ENCODE results near the gene USP6NL.

USP6NL gene

DNA sequence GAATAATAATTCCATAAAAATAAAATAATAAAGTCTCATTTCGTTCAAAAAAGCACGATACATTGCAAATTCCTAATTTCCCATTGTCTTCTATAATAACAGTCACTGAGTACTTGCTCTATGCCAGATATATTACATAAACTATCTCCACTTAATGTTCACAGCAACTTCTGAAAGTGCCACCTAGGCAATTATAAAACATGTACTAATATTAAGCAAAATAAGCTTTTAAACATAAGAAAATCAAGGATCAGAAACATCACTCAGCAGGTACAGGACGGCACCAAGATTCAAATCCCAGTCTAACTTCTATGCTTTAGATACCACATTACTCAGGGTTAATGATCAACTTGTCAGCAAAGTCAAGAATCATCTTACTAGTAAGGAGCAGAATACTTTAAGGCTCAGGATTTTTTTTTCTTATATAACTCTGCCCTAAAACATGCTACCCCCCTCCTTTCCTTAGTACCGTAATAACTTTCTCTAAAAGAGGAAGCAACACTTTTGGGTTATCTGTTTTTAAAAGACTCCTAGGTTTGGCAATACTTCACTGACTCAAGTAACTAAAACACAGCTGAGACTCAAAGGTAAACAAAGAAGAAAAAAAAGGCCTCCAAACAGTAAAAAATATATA lies 51.3 kb downstream of the USP6NL start:
- Histone ChIP-seq H3K9me3 (replicated peaks; ENCODE audit: low read length) (no peaks in the 10 kb centered on the region), H3K4me1 (ENCODE audit: control insufficient read depth, insufficient read depth, low read length) (no peaks in the 10 kb centered on the region), H3K4me2 (ENCODE audit: low read length) (no peak overlapping the region), H3K27me3 (ENCODE audit: control insufficient read depth, insufficient read depth, low read length) (no peaks in the 10 kb centered on the region), H3K4me3 (ENCODE audit: low read length) (no peak overlapping the region), H3K9ac (ENCODE audit: low read depth, low read length) (no peak overlapping the region), H3K36me3 (ENCODE audit: insufficient read depth, low read length) (no peaks in the 10 kb centered on the region)

- Histone ChIP-seq H3K4me3 (ENCODE audit: low read length) (no peak overlapping the region), H3K9me3 (replicated peaks; ENCODE audit: low read length) (no peaks in the 10 kb centered on the region), H3K4me1 (ENCODE audit: control insufficient read depth, insufficient read depth, low read length) (peaks cover 2% of the 10 kb centered on the region), H3K4me2 (ENCODE audit: low read length) (no peak overlapping the region), H3K36me3 (ENCODE audit: insufficient read depth, low read length) (no peaks in the 10 kb centered on the region), H3K9ac (ENCODE audit: low read depth, low read length) (no peak overlapping the region), H3K27me3 (ENCODE audit: control insufficient read depth, insufficient read depth, low read length) (no peaks in the 10 kb centered on the region)
Observed at GRCh38 chr10:11557967-11558366, 53.5 kb downstream of the USP6NL start.

DNA sequence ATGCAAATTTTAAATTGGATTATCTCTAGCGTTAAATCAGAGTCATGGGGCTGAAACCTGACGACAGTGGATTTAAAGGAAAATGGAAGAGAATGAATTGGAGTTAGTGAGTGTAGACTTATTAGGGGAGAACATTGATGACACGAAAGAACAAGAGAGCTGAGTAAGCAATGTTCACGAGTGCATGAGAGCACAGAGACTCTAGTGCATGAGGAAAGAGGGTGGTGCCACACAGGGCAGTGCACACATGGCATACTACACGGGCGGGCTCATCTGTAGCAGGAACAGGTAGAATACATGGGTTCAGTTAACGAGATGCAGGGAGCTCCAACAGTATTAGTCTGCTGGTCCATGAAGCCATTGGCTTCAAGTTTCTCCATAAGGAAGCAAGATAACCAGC lies 53.9 kb downstream of the USP6NL start:
- Histone ChIP-seq H3K27me3 (ENCODE audit: control insufficient read depth, insufficient read depth, low read length) (no peaks in the 10 kb centered on the region), H3K4me3 (ENCODE audit: low read length) (no peak overlapping the region), H3K9me3 (replicated peaks; ENCODE audit: low read length) (no peaks in the 10 kb centered on the region), H3K36me3 (ENCODE audit: insufficient read depth, low read length) (no peaks in the 10 kb centered on the region), H3K4me1 (ENCODE audit: control insufficient read depth, insufficient read depth, low read length) (peaks cover 7% of the 10 kb centered on the region), H3K9ac (ENCODE audit: low read depth, low read length) (no peak overlapping the region), H3K4me2 (ENCODE audit: low read length) (no peak overlapping the region)

DNA sequence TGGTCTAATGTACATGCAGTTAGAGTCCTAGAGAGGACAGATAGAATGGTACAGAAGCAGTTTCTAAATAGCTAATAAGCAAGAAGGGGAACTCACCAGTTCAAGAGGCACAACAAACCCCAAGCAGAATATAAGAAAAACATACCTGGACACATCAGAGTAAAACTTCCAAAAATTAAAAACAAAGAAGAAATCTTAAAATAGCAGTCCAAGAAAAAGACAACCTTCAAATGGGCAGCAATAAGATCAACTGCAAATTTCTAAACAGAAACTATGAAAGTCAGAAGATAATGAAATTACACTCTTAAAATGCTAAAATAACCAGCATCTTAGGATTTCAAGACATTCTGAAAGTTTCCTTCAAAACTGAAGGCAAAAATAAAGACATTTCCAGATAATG lies 55.9 kb downstream of the USP6NL start:
- no peak overlapping the region for H3K9ac ChIP-seq (ENCODE audit: low read depth, low read length)
- H3K4me2 ChIP-seq (ENCODE audit: low read length), result no peak overlapping the region
- H3K4me3 ChIP-seq (ENCODE audit: low read length), result no peak overlapping the region
- no peaks in the 10 kb centered on the region for H3K36me3 ChIP-seq (ENCODE audit: insufficient read depth, low read length)
- H3K4me1 ChIP-seq (ENCODE audit: control insufficient read depth, insufficient read depth, low read length), result peaks cover 19% of the 10 kb centered on the region
- H3K27me3 ChIP-seq (ENCODE audit: control insufficient read depth, insufficient read depth, low read length), result no peaks in the 10 kb centered on the region
- H3K9me3 ChIP-seq (replicated peaks; ENCODE audit: low read length), result no peaks in the 10 kb centered on the region

DNA sequence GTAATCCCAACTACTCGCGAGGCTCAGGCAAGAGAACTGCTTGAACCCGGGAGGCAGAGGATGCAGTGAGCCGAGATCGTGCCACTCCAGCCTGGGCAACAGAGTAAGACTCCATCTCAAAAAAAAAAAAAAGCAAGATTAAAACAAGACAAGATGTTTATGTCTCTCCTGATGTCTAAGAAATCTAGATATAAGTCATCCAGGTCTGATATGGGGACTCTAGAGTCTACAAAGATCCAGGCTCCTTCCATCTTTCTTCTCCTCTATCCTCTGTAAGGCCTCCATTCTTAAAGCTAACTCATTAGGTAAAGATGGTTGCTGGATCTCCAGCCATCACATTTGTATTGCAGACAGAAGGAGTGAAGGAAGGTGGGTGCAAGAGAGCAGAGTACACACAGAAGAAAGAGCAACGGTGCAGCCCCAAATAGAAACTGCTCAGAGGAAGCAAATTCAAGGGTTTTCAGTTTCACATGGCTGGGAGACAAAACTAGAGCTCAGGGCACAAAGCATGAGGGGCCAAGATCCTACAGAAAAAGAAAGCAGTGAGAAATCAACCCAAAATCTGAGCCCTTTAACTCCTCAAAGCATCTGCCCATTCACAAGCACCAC lies 57.6 kb downstream of the USP6NL start:
- H3K9ac ChIP-seq (ENCODE audit: low read depth, low read length), result no peak overlapping the region
- no peak overlapping the region for H3K4me3 ChIP-seq (ENCODE audit: low read length)
- no peaks in the 10 kb centered on the region for H3K36me3 ChIP-seq (ENCODE audit: insufficient read depth, low read length)
- no peaks in the 10 kb centered on the region for H3K9me3 ChIP-seq (replicated peaks; ENCODE audit: low read length)
- H3K4me2 ChIP-seq (ENCODE audit: low read length), result no peak overlapping the region
- H3K4me1 ChIP-seq (ENCODE audit: control insufficient read depth, insufficient read depth, low read length), result peaks cover 19% of the 10 kb centered on the region
- no peaks in the 10 kb centered on the region for H3K27me3 ChIP-seq (ENCODE audit: control insufficient read depth, insufficient read depth, low read length)

DNA sequence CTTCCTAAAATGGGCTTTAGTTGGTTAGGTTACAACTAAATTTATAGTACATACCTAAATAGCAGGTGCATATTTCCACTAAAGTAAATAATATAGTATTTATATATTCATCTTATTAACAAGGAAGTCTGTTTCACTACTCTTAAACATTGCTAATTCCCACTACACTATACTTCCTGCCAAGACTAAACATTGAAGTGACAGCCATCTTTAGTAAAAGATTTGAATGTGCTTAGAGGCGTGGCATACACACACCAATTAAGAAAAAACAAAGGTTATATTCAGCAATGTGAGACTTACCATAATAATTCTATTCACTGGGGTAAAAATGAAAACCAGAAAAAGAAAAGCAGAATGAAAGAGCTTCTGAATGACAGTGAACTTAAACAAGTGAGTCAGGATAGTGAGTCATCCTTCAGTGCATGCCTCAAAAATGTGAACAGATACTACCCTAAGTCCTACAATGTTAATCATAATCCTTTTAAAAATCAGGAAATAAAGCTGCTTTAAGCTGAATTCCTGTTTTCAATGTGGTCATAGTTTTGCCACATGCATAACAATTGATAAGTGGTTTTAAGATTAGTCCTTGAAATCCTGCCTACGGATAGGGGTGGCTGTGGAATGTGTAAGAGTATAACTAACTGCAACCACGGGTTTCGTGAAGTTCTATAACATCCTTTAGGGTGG lies 59.4 kb downstream of the USP6NL start:
- Histone ChIP-seq H3K27me3 (ENCODE audit: control insufficient read depth, insufficient read depth, low read length) (no peaks in the 10 kb centered on the region), H3K4me3 (ENCODE audit: low read length) (peak overlapping the region; percentile 29), H3K4me2 (ENCODE audit: low read length) (peak overlapping the region; percentile 71), H3K9ac (ENCODE audit: low read depth, low read length) (peak overlapping the region; percentile 11), H3K4me1 (ENCODE audit: control insufficient read depth, insufficient read depth, low read length) (peaks cover 20% of the 10 kb centered on the region), H3K36me3 (ENCODE audit: insufficient read depth, low read length) (no peaks in the 10 kb centered on the region), H3K9me3 (replicated peaks; ENCODE audit: low read length) (no peaks in the 10 kb centered on the region)

GRCh38 chr10:11551104-11551503 lies 60.3 kb downstream of the USP6NL start:
- no peaks in the 10 kb centered on the region for H3K36me3 ChIP-seq (ENCODE audit: insufficient read depth, low read length)
- no peak overlapping the region for H3K9ac ChIP-seq (ENCODE audit: low read depth, low read length)
- no peaks in the 10 kb centered on the region for H3K9me3 ChIP-seq (replicated peaks; ENCODE audit: low read length)
- H3K4me1 ChIP-seq (ENCODE audit: control insufficient read depth, insufficient read depth, low read length), result peaks cover 28% of the 10 kb centered on the region
- no peaks in the 10 kb centered on the region for H3K27me3 ChIP-seq (ENCODE audit: control insufficient read depth, insufficient read depth, low read length)
- H3K4me2 ChIP-seq (ENCODE audit: low read length), result no peak overlapping the region
- no peak overlapping the region for H3K4me3 ChIP-seq (ENCODE audit: low read length)

GRCh38 chr10:11548768-11549099 lies 62.7 kb downstream of the USP6NL start:
- Histone ChIP-seq H3K9me3 (replicated peaks; ENCODE audit: low read length) (no peaks in the 10 kb centered on the region), H3K4me2 (ENCODE audit: low read length) (no peak overlapping the region), H3K4me1 (ENCODE audit: control insufficient read depth, insufficient read depth, low read length) (peaks cover 28% of the 10 kb centered on the region), H3K9ac (ENCODE audit: low read depth, low read length) (no peak overlapping the region), H3K27me3 (ENCODE audit: control insufficient read depth, insufficient read depth, low read length) (no peaks in the 10 kb centered on the region), H3K4me3 (ENCODE audit: low read length) (no peak overlapping the region), H3K36me3 (ENCODE audit: insufficient read depth, low read length) (no peaks in the 10 kb centered on the region)

GRCh38 chr10:11548065-11548767 lies 63.2 kb downstream of the USP6NL start:
- Histone ChIP-seq H3K4me2 (ENCODE audit: low read length) (no peak overlapping the region), H3K36me3 (ENCODE audit: insufficient read depth, low read length) (no peaks in the 10 kb centered on the region), H3K4me1 (ENCODE audit: control insufficient read depth, insufficient read depth, low read length) (peaks cover 28% of the 10 kb centered on the region), H3K4me3 (ENCODE audit: low read length) (no peak overlapping the region), H3K9ac (ENCODE audit: low read depth, low read length) (no peak overlapping the region), H3K27me3 (ENCODE audit: control insufficient read depth, insufficient read depth, low read length) (no peaks in the 10 kb centered on the region), H3K9me3 (replicated peaks; ENCODE audit: low read length) (no peaks in the 10 kb centered on the region)

GRCh38 chr10:11546581-11546980 lies 64.9 kb downstream of the USP6NL start:
- H3K4me3 ChIP-seq (ENCODE audit: low read length), result no peak overlapping the region
- H3K4me1 ChIP-seq (ENCODE audit: control insufficient read depth, insufficient read depth, low read length), result peaks cover 14% of the 10 kb centered on the region
- H3K27me3 ChIP-seq (ENCODE audit: control insufficient read depth, insufficient read depth, low read length), result no peaks in the 10 kb centered on the region
- no peak overlapping the region for H3K4me2 ChIP-seq (ENCODE audit: low read length)
- no peak overlapping the region for H3K9ac ChIP-seq (ENCODE audit: low read depth, low read length)
- H3K36me3 ChIP-seq (ENCODE audit: insufficient read depth, low read length), result no peaks in the 10 kb centered on the region
- no peaks in the 10 kb centered on the region for H3K9me3 ChIP-seq (replicated peaks; ENCODE audit: low read length)

- Histone ChIP-seq H3K27me3 (ENCODE audit: control insufficient read depth, insufficient read depth, low read length) (no peaks in the 10 kb centered on the region), H3K4me1 (ENCODE audit: control insufficient read depth, insufficient read depth, low read length) (peaks cover 15% of the 10 kb centered on the region), H3K4me2 (ENCODE audit: low read length) (no peak overlapping the region), H3K9ac (ENCODE audit: low read depth, low read length) (no peak overlapping the region), H3K4me3 (ENCODE audit: low read length) (no peak overlapping the region), H3K9me3 (replicated peaks; ENCODE audit: low read length) (no peaks in the 10 kb centered on the region), H3K36me3 (ENCODE audit: insufficient read depth, low read length) (no peaks in the 10 kb centered on the region)
Observed at GRCh38 chr10:11541296-11541695, 70.2 kb downstream of the USP6NL start.
